ENCODE data around the gene CTNNA2.

Gene CTNNA2

DNA sequence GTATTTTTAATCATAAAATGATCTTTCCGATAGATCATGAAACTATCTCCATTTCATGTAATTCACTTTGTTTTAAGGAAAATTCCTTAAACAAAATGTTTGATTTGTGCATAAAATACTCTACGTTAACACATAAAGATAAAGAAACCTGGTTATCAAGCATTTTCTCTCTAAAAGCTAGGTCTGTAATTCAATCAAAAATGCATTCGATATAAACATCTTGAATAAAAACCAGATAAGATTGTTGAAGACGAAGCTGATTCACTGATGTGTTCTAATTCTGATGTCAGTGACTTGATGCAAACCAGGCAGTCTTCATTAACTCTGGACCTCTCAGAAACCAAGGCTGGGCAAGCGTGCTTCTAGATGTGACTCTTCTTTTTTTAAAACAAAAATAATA lies 245.2 kb downstream of the CTNNA2 start:
- Histone ChIP-seq H3K4me1 (peaks cover 6% of the 10 kb centered on the region), H3K9me3 (no peaks in the 10 kb centered on the region), H3K36me3 (no peaks in the 10 kb centered on the region), H3K27me3 (no peaks in the 10 kb centered on the region), H3K4me3 (ENCODE audit: low read depth, low read length) (no peak overlapping the region)
- peak; percentile 9 for DNase-seq
- TF ChIP-seq, protein P1, sequence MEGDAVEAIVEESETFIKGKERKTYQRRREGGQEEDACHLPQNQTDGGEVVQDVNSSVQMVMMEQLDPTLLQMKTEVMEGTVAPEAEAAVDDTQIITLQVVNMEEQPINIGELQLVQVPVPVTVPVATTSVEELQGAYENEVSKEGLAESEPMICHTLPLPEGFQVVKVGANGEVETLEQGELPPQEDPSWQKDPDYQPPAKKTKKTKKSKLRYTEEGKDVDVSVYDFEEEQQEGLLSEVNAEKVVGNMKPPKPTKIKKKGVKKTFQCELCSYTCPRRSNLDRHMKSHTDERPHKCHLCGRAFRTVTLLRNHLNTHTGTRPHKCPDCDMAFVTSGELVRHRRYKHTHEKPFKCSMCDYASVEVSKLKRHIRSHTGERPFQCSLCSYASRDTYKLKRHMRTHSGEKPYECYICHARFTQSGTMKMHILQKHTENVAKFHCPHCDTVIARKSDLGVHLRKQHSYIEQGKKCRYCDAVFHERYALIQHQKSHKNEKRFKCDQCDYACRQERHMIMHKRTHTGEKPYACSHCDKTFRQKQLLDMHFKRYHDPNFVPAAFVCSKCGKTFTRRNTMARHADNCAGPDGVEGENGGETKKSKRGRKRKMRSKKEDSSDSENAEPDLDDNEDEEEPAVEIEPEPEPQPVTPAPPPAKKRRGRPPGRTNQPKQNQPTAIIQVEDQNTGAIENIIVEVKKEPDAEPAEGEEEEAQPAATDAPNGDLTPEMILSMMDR (IDR thresholded peaks at IDR 0.05; ENCODE audit: low read depth, low read length), result no peak

DNA sequence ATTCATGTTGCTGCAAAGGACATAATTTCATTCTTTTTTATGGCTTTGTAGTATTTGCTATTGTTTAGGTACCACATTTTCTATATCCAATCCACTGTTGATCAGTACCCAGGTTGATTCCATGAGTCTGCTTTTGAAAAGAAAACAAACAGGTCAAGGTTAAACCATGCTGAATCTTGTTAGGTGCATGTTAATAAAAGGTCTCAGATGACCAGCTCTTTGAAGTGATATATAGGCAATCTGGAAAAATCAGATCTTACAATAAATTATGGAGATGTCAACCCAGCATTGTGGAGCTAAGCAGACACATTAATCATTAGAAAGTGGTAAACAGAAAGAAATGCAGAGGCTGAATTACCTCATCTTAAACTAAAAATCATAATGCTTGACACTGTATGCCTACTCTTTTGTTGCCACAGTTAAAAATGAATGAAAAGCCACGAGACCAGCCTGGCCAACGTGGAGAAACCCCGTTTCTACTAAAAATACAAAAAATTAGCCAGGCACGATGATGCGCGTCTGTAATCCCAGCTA lies 246.0 kb downstream of the CTNNA2 start:
- H3K4me1 ChIP-seq, result peaks cover 6% of the 10 kb centered on the region
- no peak for DNase-seq
- H3K27me3 ChIP-seq, result no peaks in the 10 kb centered on the region
- TF ChIP-seq, protein P1 (IDR thresholded peaks at IDR 0.05; ENCODE audit: low read depth, low read length), result no peak
- H3K4me3 ChIP-seq (ENCODE audit: low read depth, low read length), result no peak overlapping the region
- H3K36me3 ChIP-seq, result no peaks in the 10 kb centered on the region
- no peaks in the 10 kb centered on the region for H3K9me3 ChIP-seq

DNA sequence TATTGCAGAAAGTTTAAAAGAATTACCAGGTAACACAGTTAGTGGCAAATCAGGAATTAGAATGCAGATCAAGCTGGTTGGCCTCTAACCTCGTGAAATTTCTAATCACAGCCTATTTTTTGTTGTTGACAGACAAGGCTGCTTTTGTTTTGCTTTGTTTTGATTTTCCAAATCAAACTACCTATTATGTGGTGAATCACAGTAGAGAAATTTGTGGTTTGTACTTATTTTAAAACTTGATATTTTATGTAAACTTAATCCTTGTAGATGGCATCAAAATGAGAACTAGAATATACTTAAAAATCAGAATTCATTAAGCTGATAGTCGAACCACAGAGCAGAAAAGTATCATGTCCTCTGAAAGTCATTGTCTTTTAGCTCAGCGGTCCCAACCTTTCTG lies 258.1 kb downstream of the CTNNA2 start:
- H3K27me3 ChIP-seq, result no peaks in the 10 kb centered on the region
- H3K4me1 ChIP-seq, result peaks cover 8% of the 10 kb centered on the region; the same call in 1 of the 2 replicates
- H3K36me3 ChIP-seq, result no peaks in the 10 kb centered on the region
- H3K4me3 ChIP-seq (ENCODE audit: low read depth, low read length), result no peak overlapping the region
- TF ChIP-seq, protein P1 (IDR thresholded peaks at IDR 0.05; ENCODE audit: low read depth, low read length), result no peak
- H3K9me3 ChIP-seq, result no peaks in the 10 kb centered on the region
- no peak for DNase-seq

DNA sequence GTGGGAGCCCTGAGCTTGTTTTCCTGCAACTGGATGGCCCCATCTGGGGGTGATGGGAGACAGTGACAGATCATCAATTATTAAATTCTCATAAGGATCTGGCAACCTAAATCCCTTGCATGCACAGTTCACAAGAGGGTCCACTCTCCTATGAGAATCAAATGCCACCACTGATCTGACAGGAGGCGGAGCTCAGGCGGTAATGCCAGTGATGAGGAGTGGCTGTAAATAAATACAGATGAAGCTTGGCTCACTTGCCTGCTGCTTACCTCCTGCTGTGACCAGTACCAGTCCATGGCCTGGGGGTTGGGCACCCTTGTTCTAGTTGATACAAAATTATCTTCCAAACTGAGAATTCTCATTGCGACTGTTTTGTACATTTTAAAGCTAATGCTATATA lies 258.6 kb downstream of the CTNNA2 start:
- no peaks in the 10 kb centered on the region for H3K27me3 ChIP-seq
- no peak for DNase-seq
- TF ChIP-seq, protein P1 (IDR thresholded peaks at IDR 0.05; ENCODE audit: low read depth, low read length), result no peak
- peaks cover 10% of the 10 kb centered on the region; the same call in 1 of the 2 replicates for H3K4me1 ChIP-seq
- no peak overlapping the region for H3K4me3 ChIP-seq (ENCODE audit: low read depth, low read length)
- no peaks in the 10 kb centered on the region for H3K36me3 ChIP-seq
- no peaks in the 10 kb centered on the region for H3K9me3 ChIP-seq

DNA sequence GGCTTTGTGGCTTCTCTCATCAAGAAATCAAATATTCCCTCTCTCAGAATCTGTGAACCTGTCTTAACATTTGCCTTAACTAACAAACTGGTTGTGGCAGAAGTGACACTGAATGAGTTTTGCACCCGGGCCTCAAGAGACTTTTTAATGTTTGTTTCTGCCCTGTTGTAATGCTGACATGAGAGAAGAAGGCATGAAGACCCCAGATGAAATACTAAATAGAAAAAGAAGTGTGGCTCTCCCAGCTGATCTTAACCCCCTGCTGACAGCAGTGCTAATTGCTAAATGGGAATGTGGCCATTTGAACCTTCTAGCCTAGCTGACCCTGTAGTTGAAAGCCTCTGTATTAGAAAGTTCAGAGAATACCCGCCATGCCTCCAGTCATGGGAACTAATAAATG lies 261.2 kb downstream of the CTNNA2 start:
- H3K4me3 ChIP-seq (ENCODE audit: low read depth, low read length), result no peak overlapping the region
- H3K36me3 ChIP-seq, result no peaks in the 10 kb centered on the region
- TF ChIP-seq, protein P1 (IDR thresholded peaks at IDR 0.05; ENCODE audit: low read depth, low read length), result no peak
- peaks cover 10% of the 10 kb centered on the region for H3K4me1 ChIP-seq
- no peak for DNase-seq
- no peaks in the 10 kb centered on the region for H3K27me3 ChIP-seq
- H3K9me3 ChIP-seq, result no peaks in the 10 kb centered on the region

DNA sequence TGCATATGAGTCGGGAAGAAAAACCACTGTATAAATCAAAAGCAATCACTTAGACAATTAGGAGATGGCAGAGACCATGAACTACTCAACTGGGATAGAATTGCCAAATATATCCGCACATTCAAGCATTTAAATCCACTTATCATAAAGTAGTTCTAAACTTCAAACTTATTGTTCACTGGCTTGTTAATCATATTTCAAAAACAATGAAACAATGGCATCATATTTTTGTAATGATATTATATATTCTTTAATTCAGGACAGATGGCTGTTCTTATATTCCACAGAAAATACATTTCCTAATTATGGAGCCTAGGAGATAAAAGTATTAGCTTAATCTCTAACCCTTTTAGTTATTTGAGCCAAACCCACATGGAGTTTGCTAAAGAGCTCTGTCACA lies 263.6 kb downstream of the CTNNA2 start:
- no peak for DNase-seq
- Histone ChIP-seq H3K4me3 (ENCODE audit: low read depth, low read length) (peak overlapping the region; percentile 4), H3K4me1 (peaks cover 10% of the 10 kb centered on the region), H3K9me3 (no peaks in the 10 kb centered on the region), H3K36me3 (no peaks in the 10 kb centered on the region), H3K27me3 (no peaks in the 10 kb centered on the region)
- TF ChIP-seq, protein P1 (IDR thresholded peaks at IDR 0.05; ENCODE audit: low read depth, low read length), result no peak

Data from BE2C (cell line).